Measurements from ENCODE around the gene RILPL2.
"Not testable (repeated sequence)": the region's sequence is repeated elsewhere in the genome, so short reads cannot be mapped to it uniquely, and the experiment has no call there.

The RILPL2 gene

GRCh38 chr12:123410041-123410412 is 26.5 kb downstream of the RILPL2 start:
- H3K9ac ChIP-seq (ENCODE audit: insufficient read length, low read depth) = no peak overlapping the region
- H3K36me3 ChIP-seq (ENCODE audit: insufficient read depth, insufficient read length, low read length) = peaks cover 28% of the 10 kb centered on the region
- no peak for DNase-seq (ENCODE audit: low read depth, low spot score)
- H3K4me1 ChIP-seq (ENCODE audit: insufficient read depth, insufficient read length) = no peaks in the 10 kb centered on the region
- no peak for TF ChIP-seq ZNF274 (IDR thresholded peaks at IDR 0.05; ENCODE audit: low read depth, low read length)
- TF ChIP-seq YY1 (IDR thresholded peaks at IDR 0.05; ENCODE audit: insufficient read depth, insufficient read length) = no peak
- TF ChIP-seq SUZ12 (IDR thresholded peaks at IDR 0.05; ENCODE audit: extremely low read depth, insufficient read depth, insufficient read length) = no peak
- no peaks in the 10 kb centered on the region for H3K9me3 ChIP-seq (ENCODE audit: insufficient read depth, low read length)
- no peak overlapping the region for H3K4me3 ChIP-seq (ENCODE audit: insufficient read length, low read depth)
- no peaks in the 10 kb centered on the region for H3K27me3 ChIP-seq (ENCODE audit: insufficient read depth, insufficient read length)

GRCh38 chr12:123409284-123410040 is 27.0 kb downstream of the RILPL2 start:
- not testable (repeated sequence) for H3K9me3 ChIP-seq (ENCODE audit: insufficient read depth, low read length); H3K4me1 ChIP-seq (ENCODE audit: insufficient read depth, insufficient read length); H3K27me3 ChIP-seq (ENCODE audit: insufficient read depth, insufficient read length); DNase-seq (ENCODE audit: low read depth, low spot score); H3K9ac ChIP-seq (ENCODE audit: insufficient read length, low read depth); H3K4me3 ChIP-seq (ENCODE audit: insufficient read length, low read depth)
- peaks cover 34% of the 10 kb centered on the region for H3K36me3 ChIP-seq (ENCODE audit: insufficient read depth, insufficient read length, low read length)

GRCh38 chr12:123408619-123409018 is 27.9 kb downstream of the RILPL2 start:
- H3K9ac ChIP-seq (ENCODE audit: insufficient read length, low read depth); H3K4me3 ChIP-seq (ENCODE audit: insufficient read length, low read depth); H3K4me1 ChIP-seq (ENCODE audit: insufficient read depth, insufficient read length); H3K9me3 ChIP-seq (ENCODE audit: insufficient read depth, low read length); DNase-seq (ENCODE audit: low read depth, low spot score); H3K27me3 ChIP-seq (ENCODE audit: insufficient read depth, insufficient read length): not testable (repeated sequence)
- peaks cover 42% of the 10 kb centered on the region for H3K36me3 ChIP-seq (ENCODE audit: insufficient read depth, insufficient read length, low read length)

- not testable (repeated sequence) for H3K4me1 ChIP-seq (ENCODE audit: insufficient read depth, insufficient read length); DNase-seq (ENCODE audit: low read depth, low spot score); H3K4me3 ChIP-seq (ENCODE audit: insufficient read length, low read depth); H3K9ac ChIP-seq (ENCODE audit: insufficient read length, low read depth); H3K9me3 ChIP-seq (ENCODE audit: insufficient read depth, low read length)
- peaks cover 49% of the 10 kb centered on the region for H3K36me3 ChIP-seq (ENCODE audit: insufficient read depth, insufficient read length, low read length)
- H3K27me3 ChIP-seq (ENCODE audit: insufficient read depth, insufficient read length) = peaks cover 13% of the 10 kb centered on the region
Measured at GRCh38 chr12:123407934-123408333, 28.6 kb downstream of the RILPL2 start.

GRCh38 chr12:123407269-123407668 is 29.2 kb downstream of the RILPL2 start:
- Histone ChIP-seq H3K27me3 (ENCODE audit: insufficient read depth, insufficient read length) (peaks cover 16% of the 10 kb centered on the region), H3K36me3 (ENCODE audit: insufficient read depth, insufficient read length, low read length) (peaks cover 56% of the 10 kb centered on the region)
- H3K9me3 ChIP-seq (ENCODE audit: insufficient read depth, low read length); H3K4me1 ChIP-seq (ENCODE audit: insufficient read depth, insufficient read length); DNase-seq (ENCODE audit: low read depth, low spot score); H3K4me3 ChIP-seq (ENCODE audit: insufficient read length, low read depth); H3K9ac ChIP-seq (ENCODE audit: insufficient read length, low read depth): not testable (repeated sequence)

- no peak for TF ChIP-seq SUZ12 (IDR thresholded peaks at IDR 0.05; ENCODE audit: extremely low read depth, insufficient read depth, insufficient read length)
- TF ChIP-seq ZNF274 (IDR thresholded peaks at IDR 0.05; ENCODE audit: low read depth, low read length) = no peak
- TF ChIP-seq YY1 (IDR thresholded peaks at IDR 0.05; ENCODE audit: insufficient read depth, insufficient read length) = no peak
- H3K36me3 ChIP-seq (ENCODE audit: insufficient read depth, insufficient read length, low read length) = peaks cover 64% of the 10 kb centered on the region
- peaks cover 16% of the 10 kb centered on the region for H3K27me3 ChIP-seq (ENCODE audit: insufficient read depth, insufficient read length)
- no peaks in the 10 kb centered on the region for H3K9me3 ChIP-seq (ENCODE audit: insufficient read depth, low read length)
- no peak overlapping the region for H3K9ac ChIP-seq (ENCODE audit: insufficient read length, low read depth)
- no peak for DNase-seq (ENCODE audit: low read depth, low spot score)
- H3K4me1 ChIP-seq (ENCODE audit: insufficient read depth, insufficient read length) = peaks cover 6% of the 10 kb centered on the region
- H3K4me3 ChIP-seq (ENCODE audit: insufficient read length, low read depth) = no peak overlapping the region
Measured at GRCh38 chr12:123404581-123404980, 31.9 kb downstream of the RILPL2 start.

- peak; percentile 80 for DNase-seq (ENCODE audit: low read depth, low spot score)
- peaks cover 79% of the 10 kb centered on the region for H3K36me3 ChIP-seq (ENCODE audit: insufficient read depth, insufficient read length, low read length)
- H3K27me3 ChIP-seq (ENCODE audit: insufficient read depth, insufficient read length) = peaks cover 26% of the 10 kb centered on the region
- no peak for TF ChIP-seq YY1 (IDR thresholded peaks at IDR 0.05; ENCODE audit: insufficient read depth, insufficient read length)
- H3K4me1 ChIP-seq (ENCODE audit: insufficient read depth, insufficient read length) = peaks cover 7% of the 10 kb centered on the region
- H3K9ac ChIP-seq (ENCODE audit: insufficient read length, low read depth) = peak overlapping the region; percentile 57
- no peaks in the 10 kb centered on the region for H3K9me3 ChIP-seq (ENCODE audit: insufficient read depth, low read length)
- no peak overlapping the region for H3K4me3 ChIP-seq (ENCODE audit: insufficient read length, low read depth)
Measured at GRCh38 chr12:123401753-123402683, 34.5 kb downstream of the RILPL2 start.

GRCh38 chr12:123399255-123399617 is 37.2 kb downstream of the RILPL2 start:
- Histone ChIP-seq H3K36me3 (ENCODE audit: insufficient read depth, insufficient read length, low read length) (peaks cover 81% of the 10 kb centered on the region), H3K4me1 (ENCODE audit: insufficient read depth, insufficient read length) (peaks cover 7% of the 10 kb centered on the region), H3K4me3 (ENCODE audit: insufficient read length, low read depth) (no peak overlapping the region)

More at GRCh38 chr12:123399255-123399617, 37.2 kb downstream of the RILPL2 start:
- DNase-seq (ENCODE audit: low read depth, low spot score) = no peak
- TF ChIP-seq ZNF274 (IDR thresholded peaks at IDR 0.05; ENCODE audit: low read depth, low read length) = no peak
- TF ChIP-seq YY1 (IDR thresholded peaks at IDR 0.05; ENCODE audit: insufficient read depth, insufficient read length) = no peak
- no peak for TF ChIP-seq SUZ12 (IDR thresholded peaks at IDR 0.05; ENCODE audit: extremely low read depth, insufficient read depth, insufficient read length)
- Histone ChIP-seq H3K27me3 (ENCODE audit: insufficient read depth, insufficient read length) (peaks cover 26% of the 10 kb centered on the region), H3K9me3 (ENCODE audit: insufficient read depth, low read length) (no peaks in the 10 kb centered on the region), H3K9ac (ENCODE audit: insufficient read length, low read depth) (no peak overlapping the region)

Data from NT2/D1 (cell line).